Testis (tissue), 2 donors: ENCODE results near the gene THSD4.

Experiments
- POLR2A ChIP-seq: fragments of 450-650 bp; IDR thresholded peaks from one replicate; pipeline ENCODE4 v1.6.1; 2017; ENCODE audit warnings: antibody characterized with exemption, mild to moderate bottlenecking, moderate library complexity
- TF ChIP-seq, protein P1 (sequence below), 3 experiments: fragments of 450-650 bp in 2 of 3; fragments of 200-600 bp in 1 of 3; sonication (generic) in 1 of 3; IDR thresholded peaks; one replicate each; pipeline ENCODE4 v1.5.1; 2016 to 2019; ENCODE audit warnings: antibody characterized with exemption in 3 of 3, mild to moderate bottlenecking in 2 of 3, moderate library complexity in 1 of 3

DNA sequence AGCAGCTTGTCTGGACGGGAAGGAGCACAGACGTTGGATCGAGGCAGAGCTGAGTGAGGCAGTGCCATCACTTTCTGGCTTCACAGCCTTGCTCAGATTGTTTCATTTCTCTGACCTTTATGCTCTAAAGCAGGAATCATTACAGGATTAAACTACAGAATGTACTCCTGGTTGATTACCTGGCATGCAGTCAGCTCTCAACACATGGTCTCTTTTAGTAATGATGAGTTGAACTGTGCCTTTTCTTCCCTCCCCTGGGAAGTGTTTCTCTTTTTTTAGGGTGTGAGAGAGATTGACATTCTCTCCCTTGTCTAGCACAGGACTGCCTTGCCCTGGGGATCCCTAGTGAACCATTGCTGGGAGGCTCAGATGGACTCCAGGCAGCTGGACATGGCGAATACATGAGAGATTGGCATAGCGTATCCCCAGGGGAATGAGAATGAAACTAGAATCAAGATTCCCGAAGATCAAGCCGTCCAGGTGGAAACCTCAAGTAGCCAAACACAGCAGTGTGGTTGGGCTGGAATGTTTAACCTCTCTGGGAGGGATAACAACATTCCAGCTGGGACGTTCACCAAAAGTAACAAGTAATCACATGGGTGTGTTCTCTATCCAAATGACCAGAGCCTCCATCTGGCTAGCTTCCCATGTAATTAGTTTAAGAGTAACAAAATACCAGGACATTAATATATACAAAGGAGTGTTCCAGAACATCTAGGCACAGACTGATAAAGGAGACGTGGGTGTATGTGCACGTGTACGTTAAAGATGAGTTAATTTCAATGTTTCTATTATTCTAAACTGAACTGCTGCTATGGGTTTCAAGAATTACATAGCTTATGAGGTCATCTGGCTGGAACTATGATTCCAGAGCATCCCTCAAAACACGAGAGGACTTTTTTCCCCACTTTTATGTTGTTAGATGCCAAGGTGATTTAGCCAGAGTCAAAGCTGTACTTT, 576.5 kb downstream of the THSD4 start:
- TF ChIP-seq, protein P1, sequence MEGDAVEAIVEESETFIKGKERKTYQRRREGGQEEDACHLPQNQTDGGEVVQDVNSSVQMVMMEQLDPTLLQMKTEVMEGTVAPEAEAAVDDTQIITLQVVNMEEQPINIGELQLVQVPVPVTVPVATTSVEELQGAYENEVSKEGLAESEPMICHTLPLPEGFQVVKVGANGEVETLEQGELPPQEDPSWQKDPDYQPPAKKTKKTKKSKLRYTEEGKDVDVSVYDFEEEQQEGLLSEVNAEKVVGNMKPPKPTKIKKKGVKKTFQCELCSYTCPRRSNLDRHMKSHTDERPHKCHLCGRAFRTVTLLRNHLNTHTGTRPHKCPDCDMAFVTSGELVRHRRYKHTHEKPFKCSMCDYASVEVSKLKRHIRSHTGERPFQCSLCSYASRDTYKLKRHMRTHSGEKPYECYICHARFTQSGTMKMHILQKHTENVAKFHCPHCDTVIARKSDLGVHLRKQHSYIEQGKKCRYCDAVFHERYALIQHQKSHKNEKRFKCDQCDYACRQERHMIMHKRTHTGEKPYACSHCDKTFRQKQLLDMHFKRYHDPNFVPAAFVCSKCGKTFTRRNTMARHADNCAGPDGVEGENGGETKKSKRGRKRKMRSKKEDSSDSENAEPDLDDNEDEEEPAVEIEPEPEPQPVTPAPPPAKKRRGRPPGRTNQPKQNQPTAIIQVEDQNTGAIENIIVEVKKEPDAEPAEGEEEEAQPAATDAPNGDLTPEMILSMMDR (IDR thresholded peaks at IDR 0.05): no peak
- TF ChIP-seq POLR2A: no peak
